ENCODE data around the gene EIF4H.

EIF4H gene

DNA sequence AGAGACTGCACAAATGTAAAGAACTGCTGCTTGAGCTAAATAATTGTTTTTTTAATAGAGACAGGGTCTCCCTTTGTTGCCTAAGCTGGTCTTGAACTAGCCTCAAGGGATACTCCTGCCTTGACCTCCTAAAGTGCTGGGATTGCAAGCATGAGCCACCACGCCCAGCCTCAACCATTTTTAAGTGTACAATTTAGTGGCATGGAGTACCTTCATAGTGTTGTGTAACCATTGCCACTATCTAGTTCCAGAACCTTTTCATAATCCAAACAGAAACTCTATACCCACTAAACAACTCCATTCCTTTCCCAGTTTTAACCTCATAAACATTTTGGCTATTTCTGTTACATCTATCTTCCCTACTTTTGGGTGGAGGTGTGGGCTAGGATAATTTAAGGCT, 6.7 kb downstream of the EIF4H start:
- TF ChIP-seq, protein P1, sequence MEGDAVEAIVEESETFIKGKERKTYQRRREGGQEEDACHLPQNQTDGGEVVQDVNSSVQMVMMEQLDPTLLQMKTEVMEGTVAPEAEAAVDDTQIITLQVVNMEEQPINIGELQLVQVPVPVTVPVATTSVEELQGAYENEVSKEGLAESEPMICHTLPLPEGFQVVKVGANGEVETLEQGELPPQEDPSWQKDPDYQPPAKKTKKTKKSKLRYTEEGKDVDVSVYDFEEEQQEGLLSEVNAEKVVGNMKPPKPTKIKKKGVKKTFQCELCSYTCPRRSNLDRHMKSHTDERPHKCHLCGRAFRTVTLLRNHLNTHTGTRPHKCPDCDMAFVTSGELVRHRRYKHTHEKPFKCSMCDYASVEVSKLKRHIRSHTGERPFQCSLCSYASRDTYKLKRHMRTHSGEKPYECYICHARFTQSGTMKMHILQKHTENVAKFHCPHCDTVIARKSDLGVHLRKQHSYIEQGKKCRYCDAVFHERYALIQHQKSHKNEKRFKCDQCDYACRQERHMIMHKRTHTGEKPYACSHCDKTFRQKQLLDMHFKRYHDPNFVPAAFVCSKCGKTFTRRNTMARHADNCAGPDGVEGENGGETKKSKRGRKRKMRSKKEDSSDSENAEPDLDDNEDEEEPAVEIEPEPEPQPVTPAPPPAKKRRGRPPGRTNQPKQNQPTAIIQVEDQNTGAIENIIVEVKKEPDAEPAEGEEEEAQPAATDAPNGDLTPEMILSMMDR (IDR thresholded peaks at IDR 0.05; ENCODE audit: low read depth, low read length, poor library complexity, severe bottlenecking): no peak
- no peak for TF ChIP-seq EZH2phosphoT487 (IDR thresholded peaks at IDR 0.05; ENCODE audit: borderline replicate concordance, low read length)
- Histone ChIP-seq H3K27me3 (ENCODE audit: control insufficient read depth, low read length) (no peaks in the 10 kb centered on the region), H3K27ac (ENCODE audit: low read depth, low read length) (no peak overlapping the region), H3K4me1 (ENCODE audit: control insufficient read depth, low read length) (peaks cover 94% of the 10 kb centered on the region), H3K9me3 (ENCODE audit: control insufficient read depth, insufficient read depth, low read length) (no peaks in the 10 kb centered on the region), H3K79me2 (ENCODE audit: control insufficient read depth, low read length) (peaks cover 100% of the 10 kb centered on the region), H3K36me3 (ENCODE audit: control insufficient read depth, low read length) (peaks cover 100% of the 10 kb centered on the region), H3K4me2 (ENCODE audit: low read length) (peak overlapping the region; percentile 13; the same call in 1 of the 2 replicates), H4K20me1 (ENCODE audit: control insufficient read depth, insufficient read depth, low read depth, low read length) (peaks cover 91% of the 10 kb centered on the region), H3K4me3 (ENCODE audit: low read length) (no peak overlapping the region), H3F3A (ENCODE audit: control insufficient read depth, insufficient read depth) (peaks cover 28% of the 10 kb centered on the region), H3K9me2 (replicated peaks; ENCODE audit: control insufficient read depth, low read length) (no peaks in the 10 kb centered on the region)

DNA sequence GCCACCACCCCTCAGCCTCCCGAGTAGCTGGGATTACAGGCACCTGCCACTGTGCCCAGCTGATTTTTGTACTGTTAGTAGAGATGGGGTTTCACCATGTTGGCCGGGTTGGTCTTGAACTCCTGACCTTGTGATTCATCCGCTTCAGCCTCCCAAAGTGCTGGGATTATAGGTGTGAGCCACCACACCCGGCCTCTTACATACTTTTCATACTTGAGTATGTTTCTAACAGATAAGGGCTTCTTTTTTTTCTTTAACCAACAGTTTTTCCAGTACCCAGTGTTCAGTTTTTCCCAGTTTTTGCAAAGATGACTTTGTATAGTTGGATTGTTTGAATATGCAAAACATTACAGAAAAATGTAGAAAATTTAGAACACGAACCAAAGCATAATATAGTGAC, 7.7 kb downstream of the EIF4H start:
- TF ChIP-seq EZH2phosphoT487 (IDR thresholded peaks at IDR 0.05; ENCODE audit: borderline replicate concordance, low read length): no peak
- TF ChIP-seq, protein P1 (IDR thresholded peaks at IDR 0.05; ENCODE audit: low read depth, low read length, poor library complexity, severe bottlenecking): no peak
- no peaks in the 10 kb centered on the region for H3K9me2 ChIP-seq (replicated peaks; ENCODE audit: control insufficient read depth, low read length)
- peaks cover 28% of the 10 kb centered on the region for H3F3A ChIP-seq (ENCODE audit: control insufficient read depth, insufficient read depth)
- no peak overlapping the region for H3K27ac ChIP-seq (ENCODE audit: low read depth, low read length)
- H3K4me2 ChIP-seq (ENCODE audit: low read length): peak overlapping the region; percentile 22
- H3K4me3 ChIP-seq (ENCODE audit: low read length): no peak overlapping the region
- H3K36me3 ChIP-seq (ENCODE audit: control insufficient read depth, low read length): peaks cover 99% of the 10 kb centered on the region
- no peaks in the 10 kb centered on the region for H3K9me3 ChIP-seq (ENCODE audit: control insufficient read depth, insufficient read depth, low read length)
- peaks cover 100% of the 10 kb centered on the region for H3K79me2 ChIP-seq (ENCODE audit: control insufficient read depth, low read length)
- no peaks in the 10 kb centered on the region for H3K27me3 ChIP-seq (ENCODE audit: control insufficient read depth, low read length)
- H4K20me1 ChIP-seq (ENCODE audit: control insufficient read depth, insufficient read depth, low read depth, low read length): peaks cover 86% of the 10 kb centered on the region
- peaks cover 84% of the 10 kb centered on the region for H3K4me1 ChIP-seq (ENCODE audit: control insufficient read depth, low read length)

DNA sequence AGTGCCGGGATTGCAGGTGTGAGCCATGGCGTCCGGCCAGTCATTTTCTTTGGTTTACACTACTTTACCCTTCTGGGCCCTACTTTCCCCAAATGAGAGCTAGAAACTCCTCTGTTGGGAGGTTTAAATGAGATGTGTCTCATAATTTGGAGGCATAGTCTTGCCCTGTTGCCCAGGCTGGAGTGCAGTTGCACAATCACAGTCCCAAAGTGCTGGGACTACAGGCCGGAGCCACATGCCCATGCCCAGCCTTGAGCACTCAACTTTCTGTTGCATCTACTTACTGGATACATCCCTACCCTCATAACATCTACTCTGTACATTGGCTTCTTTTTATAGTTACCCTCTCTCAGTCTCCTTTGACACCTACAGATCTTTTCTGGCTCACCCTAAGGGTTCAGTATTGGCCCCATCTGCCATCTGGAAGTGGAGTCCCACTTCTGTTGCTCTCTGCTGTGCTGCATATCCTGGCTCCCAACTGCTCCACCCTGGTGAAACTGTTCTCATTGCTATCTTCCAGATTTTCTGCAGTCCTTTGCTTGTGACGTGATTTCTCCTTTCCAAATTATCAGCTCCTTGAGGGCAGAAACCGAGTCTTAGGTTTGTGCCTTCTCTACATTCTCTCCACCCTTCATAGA, 8.4 kb downstream of the EIF4H start:
- Histone ChIP-seq H3K4me2 (ENCODE audit: low read length) (peak overlapping the region; percentile 22), H3F3A (ENCODE audit: control insufficient read depth, insufficient read depth) (peaks cover 28% of the 10 kb centered on the region), H3K27me3 (ENCODE audit: control insufficient read depth, low read length) (no peaks in the 10 kb centered on the region), H3K9me3 (ENCODE audit: control insufficient read depth, insufficient read depth, low read length) (no peaks in the 10 kb centered on the region), H3K4me1 (ENCODE audit: control insufficient read depth, low read length) (peaks cover 77% of the 10 kb centered on the region), H3K36me3 (ENCODE audit: control insufficient read depth, low read length) (peaks cover 99% of the 10 kb centered on the region), H3K9me2 (replicated peaks; ENCODE audit: control insufficient read depth, low read length) (no peaks in the 10 kb centered on the region), H4K20me1 (ENCODE audit: control insufficient read depth, insufficient read depth, low read depth, low read length) (peaks cover 86% of the 10 kb centered on the region), H3K79me2 (ENCODE audit: control insufficient read depth, low read length) (peaks cover 100% of the 10 kb centered on the region), H3K27ac (ENCODE audit: low read depth, low read length) (peak overlapping the region; percentile 28), H3K4me3 (ENCODE audit: low read length) (no peak overlapping the region)
- TF ChIP-seq EZH2phosphoT487 (IDR thresholded peaks at IDR 0.05; ENCODE audit: borderline replicate concordance, low read length): no peak
- TF ChIP-seq, protein P1 (IDR thresholded peaks at IDR 0.05; ENCODE audit: low read depth, low read length, poor library complexity, severe bottlenecking): no peak

Measured in DOHH2 (cell line).